Esophagus (tissue), 2 donors: ENCODE data around the gene SMIM12. TPM values are rescaled to one million over a fixed set of nuclear protein-coding genes. Genes with fewer than 3 reads are reported as not detected.
"Not testable (repeated sequence)": the region's sequence is repeated elsewhere in the genome, so short reads cannot be mapped to it uniquely, and the experiment has no call there.

ENCODE experiments used
- H3K27ac ChIP-seq, 2 donors: one replicate each; pipeline ENCODE4 v1.5.1; 2013; ENCODE audit warnings: low read depth in 2 of 2, mild to moderate bottlenecking in 2 of 2, inconsistent platforms in 1 of 2, low read length in 1 of 2, moderate library complexity in 1 of 2
- H3K27me3 ChIP-seq, 2 donors: one replicate each; pipeline ENCODE4 v1.6.1; 2013; ENCODE audit warnings: low read length in 2 of 2, control low read depth in 1 of 2, mild to moderate bottlenecking in 1 of 2; ENCODE audit not compliant: insufficient read depth in 2 of 2, control insufficient read depth in 1 of 2
- H3K36me3 ChIP-seq, 2 donors: one replicate each; pipeline ENCODE4 v1.6.1; 2013; ENCODE audit warnings: low read length in 1 of 2; ENCODE audit not compliant: control insufficient read depth in 2 of 2, insufficient read depth in 2 of 2
- H3K4me1 ChIP-seq, 2 donors: one replicate each; pipeline ENCODE4 v1.6.1; 2013; ENCODE audit warnings: low read length in 1 of 2; ENCODE audit not compliant: control insufficient read depth in 2 of 2, insufficient read depth in 2 of 2
- H3K4me3 ChIP-seq, 2 donors: one replicate each; pipeline ENCODE4 v1.5.1; 2013; ENCODE audit warnings: low read length in 2 of 2, mild to moderate bottlenecking in 2 of 2, low read depth in 1 of 2, moderate library complexity in 1 of 2
- H3K9me3 ChIP-seq, 2 donors: one replicate each; pipeline ENCODE4 v1.6.1; 2013; ENCODE audit warnings: mild to moderate bottlenecking in 2 of 2, low read depth in 1 of 2, low read length in 1 of 2, moderate library complexity in 1 of 2; ENCODE audit not compliant: control insufficient read depth in 2 of 2, insufficient read depth in 1 of 2
- WGBS, 2 donors: extraction: QIAGEN DNeasy Blood & Tissue Kit; methylation state at CpG; one replicate each; pipeline ENCODE4 v1.1.7; 2013; 5-methylcytosine and 5-hydroxymethylcytosine counted together
- polyA plus RNA-seq, 2 donors: library from polyadenylated mRNA; stranded (reverse); fragments of 200-250 nt; gene quantifications; one replicate each; pipeline ENCODE4 v1.2.3, GENCODE V29; 2013
- donor health status: healthy with polysubstance abuse.
- donor health status: Bipolar disorder and iron deficiency.

Gene SMIM12
- polyA plus RNA-seq, 2 donors, result 8.4 to 43.4 TPM

DNA sequence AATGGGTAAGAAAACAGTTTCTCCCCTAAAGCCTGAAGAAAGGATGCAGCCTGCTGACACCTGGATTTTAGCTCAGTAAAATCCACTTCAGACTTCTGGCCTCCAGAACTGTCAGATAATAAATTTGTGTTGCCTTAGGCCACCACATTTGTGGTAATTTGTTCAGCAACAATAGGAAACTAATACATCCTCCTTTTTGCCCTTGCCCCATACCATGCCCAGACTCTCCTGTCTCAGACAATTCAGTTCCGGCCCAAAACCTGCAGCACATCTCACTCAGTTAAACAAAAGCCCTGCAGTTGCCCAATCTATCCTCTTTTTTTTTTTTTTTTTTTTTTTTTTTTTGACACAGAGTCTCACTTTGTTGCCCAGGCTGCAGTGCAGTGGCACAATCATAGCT lies 25.8 kb downstream of the SMIM12 start:
- Histone ChIP-seq H3K4me1 (no peaks in the 10 kb centered on the region), H3K4me3 (no peak overlapping the region), H3K27ac (no peak overlapping the region), H3K36me3 (no peaks in the 10 kb centered on the region), H3K9me3 (no peaks in the 10 kb centered on the region), H3K27me3 (no peaks in the 10 kb centered on the region)
- WGBS, 2 donors, result 73 to 92% methylated on average over 1 of the region's 1 CpG

- WGBS, 2 donors, result 72 to 79% methylated on average over 6 of the region's 6 CpGs
- Histone ChIP-seq H3K27ac (no peak overlapping the region), H3K4me1 (no peaks in the 10 kb centered on the region), H3K4me3 (no peak overlapping the region), H3K27me3 (no peaks in the 10 kb centered on the region), H3K36me3 (no peaks in the 10 kb centered on the region), H3K9me3 (no peaks in the 10 kb centered on the region)
These were observed 27.8 kb downstream of the SMIM12 start for GRCh38 chr1:34831721-34832246.

GRCh38 chr1:34829250-34829649 lies 30.3 kb downstream of the SMIM12 start:
- Histone ChIP-seq H3K27me3 (no peaks in the 10 kb centered on the region), H3K36me3 (no peaks in the 10 kb centered on the region), H3K4me1 (peaks cover 6 to 9% of the 10 kb centered on the region in 2 donors), H3K4me3 (no peak overlapping the region), H3K9me3 (no peaks in the 10 kb centered on the region), H3K27ac (no peak overlapping the region)
- 86 to 89% methylated on average over 3 of the region's 3 CpGs for WGBS, 2 donors

GRCh38 chr1:34828611-34829010 lies 30.9 kb downstream of the SMIM12 start:
- Histone ChIP-seq H3K4me3 (no peak overlapping the region), H3K4me1 (peaks cover 6 to 9% of the 10 kb centered on the region in 2 donors), H3K36me3 (no peaks in the 10 kb centered on the region), H3K27me3 (no peaks in the 10 kb centered on the region), H3K9me3 (no peaks in the 10 kb centered on the region), H3K27ac (no peak overlapping the region)
- 64 to 78% methylated on average over 2 of the region's 2 CpGs for WGBS, 2 donors

DNA sequence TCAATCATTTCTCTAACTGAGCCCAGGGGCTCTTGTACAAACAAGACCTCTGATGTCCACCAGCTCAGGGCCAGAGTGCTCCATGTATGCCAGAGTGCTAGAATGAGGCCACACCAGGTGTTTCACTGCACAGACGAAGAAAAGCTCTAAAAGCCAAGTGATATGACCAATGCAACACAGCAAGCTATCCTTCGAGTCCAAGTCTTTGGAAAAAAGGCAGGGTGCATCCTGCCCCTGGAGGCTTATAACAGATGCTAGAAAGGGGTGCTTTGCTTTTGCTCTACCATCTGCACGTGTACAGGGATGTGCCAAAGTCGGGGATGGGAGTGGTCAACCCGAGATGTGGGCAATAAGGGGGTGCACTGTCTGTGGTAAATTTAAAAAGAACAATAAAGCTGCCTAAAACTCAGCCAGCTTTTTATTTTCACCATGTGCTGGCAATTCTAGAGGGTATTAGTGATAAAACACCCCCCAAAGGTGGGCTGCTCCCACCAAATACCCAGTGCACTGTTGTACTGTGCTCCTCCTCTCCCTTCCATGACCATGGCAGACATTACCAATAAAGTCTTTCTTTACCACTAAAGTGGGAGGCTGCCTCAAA lies 32.1 kb downstream of the SMIM12 start:
- Histone ChIP-seq H3K9me3 (no peaks in the 10 kb centered on the region), H3K4me1 (peaks cover 6 to 9% of the 10 kb centered on the region in 2 donors), H3K36me3 (no peaks in the 10 kb centered on the region), H3K27ac (no peak overlapping the region), H3K27me3 (no peaks in the 10 kb centered on the region), H3K4me3 (no peak overlapping the region)
- WGBS, 2 donors, result 81% methylated on average over 5 of the region's 5 CpGs

GRCh38 chr1:34825455-34826091 lies 34.0 kb downstream of the SMIM12 start:
- Histone ChIP-seq H3K9me3 (no peaks in the 10 kb centered on the region), H3K4me1 (peaks cover 6 to 9% of the 10 kb centered on the region in 2 donors)
- 64 to 75% methylated on average over 11 of the region's 11 CpGs for WGBS, 2 donors

GRCh38 chr1:34824817-34825454 lies 34.6 kb downstream of the SMIM12 start:
- peaks cover 6 to 9% of the 10 kb centered on the region in 2 donors for H3K4me1 ChIP-seq
- H3K4me3 ChIP-seq, result no peak overlapping the region
- no peaks in the 10 kb centered on the region for H3K27me3 ChIP-seq
- no peak overlapping the region for H3K27ac ChIP-seq
- 68 to 87% methylated on average over 3 of the region's 3 CpGs for WGBS, 2 donors
- H3K36me3 ChIP-seq, result no peaks in the 10 kb centered on the region
- no peaks in the 10 kb centered on the region for H3K9me3 ChIP-seq

More at GRCh38 chr1:34825455-34826091, 34.0 kb downstream of the SMIM12 start:
- no peak overlapping the region for H3K27ac ChIP-seq
- H3K4me3 ChIP-seq, result no peak overlapping the region
- H3K27me3 ChIP-seq, result no peaks in the 10 kb centered on the region
- no peaks in the 10 kb centered on the region for H3K36me3 ChIP-seq

DNA sequence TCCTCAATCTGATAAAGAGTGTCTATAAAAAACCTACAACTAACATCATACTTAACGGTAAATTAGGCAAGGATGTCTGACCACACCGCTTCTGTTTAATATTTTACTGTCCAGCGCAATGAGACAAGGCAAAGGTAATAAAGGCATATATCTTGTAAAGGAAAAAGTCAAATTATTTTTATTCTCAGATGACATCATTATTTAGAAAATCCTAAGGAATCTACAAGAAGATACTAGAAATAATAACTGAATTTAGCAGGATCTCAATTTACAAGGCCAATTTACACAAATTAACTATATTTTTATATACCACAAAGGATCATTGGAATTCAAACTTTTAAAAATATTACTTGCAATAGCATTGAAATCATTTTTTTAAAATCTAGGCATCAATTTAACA lies 37.3 kb downstream of the SMIM12 start:
- H3K27ac ChIP-seq, result no peak overlapping the region
- 83 to 88% methylated on average over 3 of the region's 3 CpGs for WGBS, 2 donors
- H3K27me3 ChIP-seq, result no peaks in the 10 kb centered on the region

DNA sequence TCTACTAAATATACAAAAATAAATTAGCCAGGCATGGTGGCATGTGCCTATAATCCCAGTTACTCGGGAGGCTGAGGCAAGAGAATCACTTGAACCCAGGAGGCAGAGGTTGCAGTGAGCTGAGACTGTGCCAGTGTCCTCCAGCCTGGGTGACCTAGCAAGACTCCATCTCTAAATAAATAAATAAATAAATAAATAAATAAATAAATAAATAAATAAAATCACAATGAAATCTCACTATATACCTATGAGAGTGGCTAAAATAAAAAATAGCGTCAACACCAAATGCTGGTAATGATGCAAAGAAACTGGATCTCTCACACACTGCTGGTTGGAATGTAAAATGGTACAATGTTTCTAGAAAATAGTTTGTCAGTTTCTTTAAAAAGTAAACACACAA lies 40.7 kb downstream of the SMIM12 start:
- not testable (repeated sequence) for H3K27me3 ChIP-seq, H3K9me3 ChIP-seq, H3K4me1 ChIP-seq, H3K4me3 ChIP-seq, H3K36me3 ChIP-seq, H3K27ac ChIP-seq
- WGBS, 2 donors, result 93 to 94% methylated on average over 2 of the region's 2 CpGs

More for the DNA sequence above, 37.3 kb downstream of the SMIM12 start:
- Histone ChIP-seq H3K36me3 (no peaks in the 10 kb centered on the region), H3K9me3 (no peaks in the 10 kb centered on the region), H3K4me3 (no peak overlapping the region), H3K4me1 (peaks cover 6 to 9% of the 10 kb centered on the region in 2 donors)
